GM21390 (cell line): ENCODE data around the gene ZMYND12.
"Not testable (repeated sequence)": the region's sequence is repeated elsewhere in the genome, so short reads cannot be mapped to it uniquely, and the experiment has no call there.

Experiments
- ATAC-seq: cut with Tn5 transposase; IDR thresholded peaks from one replicate; pipeline ENCODE4 v1.9.1; 2021; ENCODE audit not compliant: unreplicated experiment

Gene ZMYND12

DNA sequence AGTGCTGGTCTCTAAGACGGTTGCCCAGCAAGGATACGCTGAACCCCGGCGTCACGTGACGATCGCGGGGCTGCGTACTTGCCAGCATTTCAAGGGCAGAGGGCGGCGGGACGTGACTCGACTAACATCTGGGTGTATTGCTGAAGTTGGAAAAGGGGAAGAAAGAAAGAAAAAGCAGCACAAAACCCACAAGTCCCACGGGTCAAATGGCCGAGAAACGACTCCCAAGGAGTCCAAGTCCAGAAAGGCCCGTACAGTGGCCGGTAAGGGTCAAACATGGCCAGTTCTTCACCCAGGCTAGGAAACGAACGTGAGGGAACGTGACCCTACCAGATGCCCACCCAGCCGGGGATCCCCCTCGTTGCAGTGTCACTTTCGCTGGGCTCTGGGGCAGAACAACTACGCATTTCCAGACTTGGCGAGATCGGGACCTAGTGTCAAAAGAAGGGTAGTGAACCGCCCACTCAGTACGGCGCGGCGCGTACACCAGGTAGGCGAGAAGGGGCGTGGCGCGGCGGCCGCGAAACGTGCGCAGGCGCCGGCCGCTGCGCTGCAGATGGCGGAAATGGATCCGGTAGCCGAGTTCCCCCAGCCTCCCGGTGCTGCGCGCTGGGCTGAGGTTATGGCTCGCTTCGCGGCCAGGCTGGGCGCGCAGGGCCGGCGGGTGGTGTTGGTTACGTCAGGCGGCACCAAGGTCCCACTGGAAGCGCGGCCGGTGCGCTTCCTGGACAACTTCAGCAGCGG lies at the start of gene ZMYND12, which contains the start of gene PPCS:
Gene ZMYND12 (minus strand): TSS at position 13 of the 744 bp plus-strand sequence. CDS start 25 bp downstream, outside the sequence.
Gene PPCS (plus strand): TSS at position 534 of the 744 bp plus-strand sequence. CDS start 23 bp downstream, at position 557.
- ATAC-seq: peak; percentile 79

GRCh38 chr1:42504535-42505128 lies 48.8 kb upstream of the ZMYND12 start:
- ATAC-seq: no peak

DNA sequence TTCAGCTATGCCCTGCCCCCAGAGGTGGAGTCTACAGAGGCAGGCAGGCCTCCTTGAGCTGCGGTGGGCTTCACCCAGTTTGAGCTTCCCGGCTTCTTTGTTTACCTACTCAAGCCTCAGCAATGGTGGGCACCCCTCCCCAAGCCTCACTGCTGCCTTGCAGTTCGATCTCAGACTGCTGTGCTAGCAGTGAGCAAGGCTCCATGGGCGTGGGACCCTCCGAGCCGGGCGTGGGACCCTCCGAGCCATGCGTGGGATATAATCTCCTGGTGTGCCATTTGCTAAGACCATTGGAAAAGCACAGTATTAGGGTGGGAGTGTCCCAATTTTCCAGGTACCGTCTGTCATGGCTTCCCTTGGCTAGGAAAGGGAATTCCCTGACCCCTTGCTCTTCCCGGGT lies 46.2 kb upstream of the ZMYND12 start:
- ATAC-seq: not testable (repeated sequence)

DNA sequence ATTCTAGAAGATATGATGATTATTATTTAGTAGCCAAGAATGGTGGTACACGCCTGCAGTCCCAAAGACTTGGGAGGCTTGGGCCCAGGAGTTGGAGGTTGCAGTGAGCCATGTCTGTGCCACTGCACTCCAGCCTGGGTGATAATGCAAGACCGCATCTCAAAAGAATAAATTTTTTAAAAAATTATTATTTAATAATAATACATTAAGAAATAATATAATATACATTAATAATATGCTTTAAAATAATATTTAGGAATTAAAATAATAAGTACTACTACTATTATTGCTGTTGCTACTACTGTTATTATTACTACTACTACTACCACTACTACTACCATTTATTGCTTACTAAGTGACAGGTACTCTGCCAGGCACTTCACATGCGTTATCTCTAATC lies 34.4 kb upstream of the ZMYND12 start:
- ATAC-seq: no peak

GRCh38 chr1:42484382-42484781 lies 28.6 kb upstream of the ZMYND12 start:
- no peak for ATAC-seq

DNA sequence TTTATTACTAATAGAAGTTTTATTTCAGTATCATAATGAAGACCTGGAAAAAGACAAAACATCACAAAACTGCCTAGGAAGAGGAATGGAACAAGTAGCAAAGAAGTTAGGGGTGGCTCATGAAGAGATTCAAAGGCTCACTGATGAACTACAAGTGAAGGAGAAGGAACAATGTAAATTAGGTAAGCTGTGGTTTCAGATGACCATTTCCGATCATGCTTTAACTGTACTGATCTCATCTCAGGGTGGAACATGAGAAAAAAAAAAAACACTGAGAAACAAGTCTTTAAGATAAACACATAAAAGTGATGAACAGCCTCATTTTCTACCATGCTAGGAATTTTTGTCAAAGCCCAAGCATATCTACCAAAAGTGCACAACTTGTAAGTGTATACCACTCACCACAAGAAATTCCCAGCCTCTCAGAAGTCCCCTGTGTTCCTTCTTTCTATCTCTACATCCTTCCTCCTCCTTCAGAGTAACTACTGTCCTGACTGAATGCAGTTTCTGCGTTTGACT lies 26.9 kb upstream of the ZMYND12 start:
- ATAC-seq: no peak

- no peak for ATAC-seq
These were observed 25.1 kb upstream of the ZMYND12 start for GRCh38 chr1:42480921-42481320.

GRCh38 chr1:42479621-42480020 lies 23.8 kb upstream of the ZMYND12 start:
- ATAC-seq: no peak

GRCh38 chr1:42477775-42478174 lies 22.0 kb upstream of the ZMYND12 start:
- ATAC-seq: no peak

- not testable (repeated sequence) for ATAC-seq
These were observed 21.5 kb upstream of the ZMYND12 start for GRCh38 chr1:42477354-42477753.

GRCh38 chr1:42476605-42477004 lies 20.8 kb upstream of the ZMYND12 start:
- no peak for ATAC-seq

- no peak for ATAC-seq
These were observed 13.9 kb upstream of the ZMYND12 start for GRCh38 chr1:42469727-42470126.

- ATAC-seq: no peak
These were observed 10.2 kb upstream of the ZMYND12 start for GRCh38 chr1:42466030-42466429.

- ATAC-seq: no peak
These were observed 8.1 kb upstream of the ZMYND12 start for GRCh38 chr1:42463921-42464320.

- peak; percentile 99 for ATAC-seq
These were observed 7.3 kb upstream of the ZMYND12 start, which contains the start of gene CCDC30 for GRCh38 chr1:42462828-42463763. CCDC30 (plus strand) TSS chr1:42463286; CDS start chr1:42480552, 17,266 bp downstream.

- no peak for ATAC-seq
These were observed 5.4 kb upstream of the ZMYND12 start for GRCh38 chr1:42461196-42461595.

- ATAC-seq: peak; percentile 51
These were observed 900 bp upstream of the ZMYND12 start for GRCh38 chr1:42456754-42457089.

DNA sequence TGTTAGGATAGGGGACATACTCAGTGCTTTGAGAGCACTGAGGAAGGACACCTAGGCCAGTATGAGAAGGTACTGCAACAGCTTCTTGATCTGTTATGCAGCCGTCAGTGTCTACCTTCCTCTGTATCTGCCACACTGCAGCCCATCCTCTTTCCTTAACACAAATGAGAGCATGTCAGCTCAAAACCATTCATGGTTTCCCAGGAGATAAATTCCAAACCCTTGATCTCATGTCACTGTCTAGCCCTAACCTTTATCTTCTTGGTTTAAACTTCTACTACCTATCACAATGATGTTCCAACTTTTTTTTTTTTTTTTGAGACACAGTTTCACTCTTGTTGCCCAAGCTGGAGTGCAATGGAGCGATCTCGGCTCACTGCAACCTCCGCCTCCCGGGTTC lies 1.4 kb downstream of the ZMYND12 start:
- ATAC-seq: no peak

GRCh38 chr1:42453386-42453785 lies 2.4 kb downstream of the ZMYND12 start:
- no peak for ATAC-seq

GRCh38 chr1:42450061-42450460 lies 5.8 kb downstream of the ZMYND12 start:
- ATAC-seq: no peak

DNA sequence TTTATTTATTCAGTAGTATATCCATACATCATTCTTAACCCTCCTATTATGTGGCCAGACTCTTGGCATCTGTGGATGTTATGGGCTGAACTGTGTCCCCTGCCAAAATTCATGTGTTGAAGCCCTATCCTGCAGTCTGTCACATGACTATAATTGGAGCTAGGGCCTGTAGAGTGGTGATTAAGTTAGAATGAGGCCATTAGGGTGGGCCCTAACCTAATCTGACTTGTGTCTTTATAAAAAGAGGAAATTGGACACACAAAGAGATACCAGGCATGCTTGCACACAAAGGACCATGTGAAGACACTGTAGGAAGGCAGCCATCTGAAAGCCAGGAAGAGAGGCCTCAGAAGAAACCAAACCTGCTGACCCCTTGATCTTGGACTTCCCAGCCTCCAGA lies 6.6 kb downstream of the ZMYND12 start:
- no peak for ATAC-seq
